ENCODE measurements around the gene ACAT2. TPM values are rescaled to one million over a fixed set of nuclear protein-coding genes. Genes with fewer than 3 reads are reported as not detected.

The ACAT2 gene
- polyA plus RNA-seq, 1 donor from 2014 or later: 143 TPM

DNA sequence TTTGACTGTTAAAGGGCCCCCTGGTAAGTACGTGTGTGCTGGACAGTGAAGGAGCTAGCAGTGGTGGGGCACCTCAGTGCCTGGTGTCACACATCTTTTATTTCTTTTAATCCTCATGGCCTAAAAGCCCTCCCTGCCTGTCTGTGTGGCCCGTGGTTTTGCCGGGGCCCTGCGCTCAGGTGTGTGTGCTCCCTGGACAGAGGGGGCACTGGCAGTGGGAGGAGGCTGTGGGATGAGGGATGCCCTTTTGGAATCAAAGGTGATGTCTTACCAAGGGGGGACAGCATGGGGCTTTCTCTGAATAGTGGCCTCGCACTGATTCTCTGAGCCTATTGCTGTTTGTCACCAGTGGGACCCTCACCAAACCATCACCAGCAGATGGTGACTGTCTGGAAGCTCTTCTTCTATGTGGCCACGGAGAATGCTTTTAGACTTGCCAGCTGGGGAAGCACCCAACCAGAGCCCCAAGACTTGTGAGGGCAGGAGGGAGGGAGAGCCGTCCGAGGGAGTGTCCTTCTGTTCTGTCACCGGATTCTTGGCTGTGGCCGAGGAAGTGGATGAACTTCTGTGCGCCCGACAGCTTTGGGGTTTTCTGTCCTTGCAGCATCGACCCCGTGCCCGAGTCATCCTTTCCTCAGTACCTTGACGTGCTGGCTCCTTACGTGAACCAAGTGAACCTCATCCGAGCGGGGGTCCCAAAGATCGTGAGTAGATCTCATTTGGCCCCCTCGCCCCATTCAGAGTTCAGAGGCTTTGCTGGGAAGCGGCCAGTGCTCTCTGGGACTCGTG is 56.3 kb downstream of the ACAT2 start:
- Histone ChIP-seq H3K27ac (ENCODE audit: low read length) (no peak overlapping the region), H3K9me3 (ENCODE audit: low read length) (no peaks in the 10 kb centered on the region), H3K9me2 (ENCODE audit: insufficient read depth, low read length) (no peaks in the 10 kb centered on the region), H3K36me3 (ENCODE audit: insufficient read depth, low read length) (no peaks in the 10 kb centered on the region), H2AFZ (ENCODE audit: low read depth, low read length) (no peak overlapping the region), H4K20me1 (ENCODE audit: insufficient read depth) (no peaks in the 10 kb centered on the region), H3K9ac (ENCODE audit: low read length) (no peak overlapping the region), H3F3A (ENCODE audit: insufficient read depth, low read length, poor library complexity, severe bottlenecking) (no peaks in the 10 kb centered on the region), H3K79me2 (replicated peaks; ENCODE audit: insufficient read depth, low read length) (no peaks in the 10 kb centered on the region), H3K27me3 (ENCODE audit: insufficient read depth, low read depth, low read length) (no peaks in the 10 kb centered on the region), H3K4me3 (ENCODE audit: low read length) (no peak overlapping the region), H3K4me2 (ENCODE audit: low read length) (no peak overlapping the region)
- TF ChIP-seq RAD21 (conservative IDR thresholded peaks at IDR 0.05) (no peak), TAF1 (IDR thresholded peaks at IDR 0.05; ENCODE audit: low read depth) (no peak)

DNA sequence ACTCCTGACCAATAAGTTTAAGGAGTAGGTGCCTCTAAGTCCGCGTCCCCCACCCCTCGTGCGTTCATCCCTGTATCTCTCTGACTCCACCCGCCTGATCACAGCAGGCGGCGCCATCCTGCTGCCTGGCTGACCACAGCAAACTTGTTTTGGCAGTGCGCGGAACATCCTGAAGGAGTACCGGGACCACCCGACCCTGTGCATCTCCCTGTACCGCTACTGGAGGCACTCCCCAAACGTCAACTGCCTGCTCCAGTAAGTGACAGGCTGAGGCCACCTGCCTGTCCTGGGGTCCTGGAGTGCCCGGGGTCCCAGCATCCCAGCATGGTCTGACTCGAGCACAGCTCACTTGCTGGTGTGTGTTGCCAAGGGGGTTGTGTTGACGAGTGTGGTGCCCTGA is 57.3 kb downstream of the ACAT2 start:
- Histone ChIP-seq H3F3A (ENCODE audit: insufficient read depth, low read length, poor library complexity, severe bottlenecking) (no peaks in the 10 kb centered on the region), H3K4me3 (ENCODE audit: low read length) (no peak overlapping the region)
- TF ChIP-seq, protein P1, sequence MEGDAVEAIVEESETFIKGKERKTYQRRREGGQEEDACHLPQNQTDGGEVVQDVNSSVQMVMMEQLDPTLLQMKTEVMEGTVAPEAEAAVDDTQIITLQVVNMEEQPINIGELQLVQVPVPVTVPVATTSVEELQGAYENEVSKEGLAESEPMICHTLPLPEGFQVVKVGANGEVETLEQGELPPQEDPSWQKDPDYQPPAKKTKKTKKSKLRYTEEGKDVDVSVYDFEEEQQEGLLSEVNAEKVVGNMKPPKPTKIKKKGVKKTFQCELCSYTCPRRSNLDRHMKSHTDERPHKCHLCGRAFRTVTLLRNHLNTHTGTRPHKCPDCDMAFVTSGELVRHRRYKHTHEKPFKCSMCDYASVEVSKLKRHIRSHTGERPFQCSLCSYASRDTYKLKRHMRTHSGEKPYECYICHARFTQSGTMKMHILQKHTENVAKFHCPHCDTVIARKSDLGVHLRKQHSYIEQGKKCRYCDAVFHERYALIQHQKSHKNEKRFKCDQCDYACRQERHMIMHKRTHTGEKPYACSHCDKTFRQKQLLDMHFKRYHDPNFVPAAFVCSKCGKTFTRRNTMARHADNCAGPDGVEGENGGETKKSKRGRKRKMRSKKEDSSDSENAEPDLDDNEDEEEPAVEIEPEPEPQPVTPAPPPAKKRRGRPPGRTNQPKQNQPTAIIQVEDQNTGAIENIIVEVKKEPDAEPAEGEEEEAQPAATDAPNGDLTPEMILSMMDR (IDR thresholded peaks at IDR 0.05; ENCODE audit: poor library complexity, severe bottlenecking): no peak
- TF ChIP-seq SMC3 (conservative IDR thresholded peaks at IDR 0.05; ENCODE audit: poor library complexity): no peak
- no peak for TF ChIP-seq TAF1 (IDR thresholded peaks at IDR 0.05; ENCODE audit: low read depth)

DNA sequence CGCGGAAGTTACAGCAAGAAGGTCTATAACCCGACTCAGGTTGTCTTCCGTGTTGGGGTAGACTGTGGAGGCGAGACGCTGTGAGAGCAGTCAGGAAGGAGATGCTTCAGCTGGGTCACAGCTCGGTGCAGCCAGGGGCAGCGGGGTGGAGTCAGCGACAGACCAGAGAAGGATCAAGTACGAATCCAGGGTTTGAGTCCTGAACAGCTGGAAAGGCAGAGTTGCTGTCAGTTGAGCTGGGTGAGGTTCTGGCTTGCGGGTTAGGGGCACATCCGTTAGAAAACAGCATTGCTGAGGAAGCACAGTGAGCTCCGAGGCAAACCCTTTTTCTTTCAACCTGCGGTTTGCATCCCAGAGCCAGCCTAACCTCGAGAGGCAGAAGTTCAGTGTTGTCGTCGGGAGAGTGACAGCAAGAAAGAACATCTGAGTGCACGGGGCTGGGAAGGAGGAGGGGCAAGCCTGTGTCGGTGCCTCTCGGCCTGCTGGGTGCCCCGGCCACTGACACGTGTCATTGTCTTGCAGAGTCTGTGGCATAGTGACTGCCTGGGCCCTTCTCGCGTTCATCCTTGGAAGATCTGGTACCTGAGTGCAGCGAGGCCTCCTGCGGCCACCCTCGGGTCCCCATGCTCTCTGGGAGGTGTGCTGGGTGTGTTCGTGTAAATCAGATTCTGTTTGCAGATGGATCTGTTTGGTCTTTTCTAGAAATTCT is 58.2 kb downstream of the ACAT2 start:
- Histone ChIP-seq H4K20me1 (ENCODE audit: insufficient read depth) (no peaks in the 10 kb centered on the region), H3K79me2 (replicated peaks; ENCODE audit: insufficient read depth, low read length) (no peaks in the 10 kb centered on the region), H3K27me3 (ENCODE audit: insufficient read depth, low read depth, low read length) (no peaks in the 10 kb centered on the region), H3K4me3 (ENCODE audit: low read length) (no peak overlapping the region), H3K36me3 (ENCODE audit: insufficient read depth, low read length) (no peaks in the 10 kb centered on the region), H3K27ac (ENCODE audit: low read length) (no peak overlapping the region), H3K9ac (ENCODE audit: low read length) (no peak overlapping the region), H3F3A (ENCODE audit: insufficient read depth, low read length, poor library complexity, severe bottlenecking) (no peaks in the 10 kb centered on the region), H2AFZ (ENCODE audit: low read depth, low read length) (no peak overlapping the region), H3K9me2 (ENCODE audit: insufficient read depth, low read length) (no peaks in the 10 kb centered on the region), H3K9me3 (ENCODE audit: low read length) (no peaks in the 10 kb centered on the region), H3K4me2 (ENCODE audit: low read length) (no peak overlapping the region)
- TF ChIP-seq POLR2AphosphoS5 (IDR thresholded peaks at IDR 0.05): no peak
- no peak for TF ChIP-seq MXI1 (conservative IDR thresholded peaks at IDR 0.05; ENCODE audit: poor library complexity, severe bottlenecking)
- TF ChIP-seq EZH2 (IDR thresholded peaks at IDR 0.05; ENCODE audit: borderline replicate concordance, insufficient read depth, low read length, poor library complexity, severe bottlenecking): no peak
- TF ChIP-seq TAF1 (IDR thresholded peaks at IDR 0.05; ENCODE audit: low read depth): no peak
- TF ChIP-seq, protein P2, sequence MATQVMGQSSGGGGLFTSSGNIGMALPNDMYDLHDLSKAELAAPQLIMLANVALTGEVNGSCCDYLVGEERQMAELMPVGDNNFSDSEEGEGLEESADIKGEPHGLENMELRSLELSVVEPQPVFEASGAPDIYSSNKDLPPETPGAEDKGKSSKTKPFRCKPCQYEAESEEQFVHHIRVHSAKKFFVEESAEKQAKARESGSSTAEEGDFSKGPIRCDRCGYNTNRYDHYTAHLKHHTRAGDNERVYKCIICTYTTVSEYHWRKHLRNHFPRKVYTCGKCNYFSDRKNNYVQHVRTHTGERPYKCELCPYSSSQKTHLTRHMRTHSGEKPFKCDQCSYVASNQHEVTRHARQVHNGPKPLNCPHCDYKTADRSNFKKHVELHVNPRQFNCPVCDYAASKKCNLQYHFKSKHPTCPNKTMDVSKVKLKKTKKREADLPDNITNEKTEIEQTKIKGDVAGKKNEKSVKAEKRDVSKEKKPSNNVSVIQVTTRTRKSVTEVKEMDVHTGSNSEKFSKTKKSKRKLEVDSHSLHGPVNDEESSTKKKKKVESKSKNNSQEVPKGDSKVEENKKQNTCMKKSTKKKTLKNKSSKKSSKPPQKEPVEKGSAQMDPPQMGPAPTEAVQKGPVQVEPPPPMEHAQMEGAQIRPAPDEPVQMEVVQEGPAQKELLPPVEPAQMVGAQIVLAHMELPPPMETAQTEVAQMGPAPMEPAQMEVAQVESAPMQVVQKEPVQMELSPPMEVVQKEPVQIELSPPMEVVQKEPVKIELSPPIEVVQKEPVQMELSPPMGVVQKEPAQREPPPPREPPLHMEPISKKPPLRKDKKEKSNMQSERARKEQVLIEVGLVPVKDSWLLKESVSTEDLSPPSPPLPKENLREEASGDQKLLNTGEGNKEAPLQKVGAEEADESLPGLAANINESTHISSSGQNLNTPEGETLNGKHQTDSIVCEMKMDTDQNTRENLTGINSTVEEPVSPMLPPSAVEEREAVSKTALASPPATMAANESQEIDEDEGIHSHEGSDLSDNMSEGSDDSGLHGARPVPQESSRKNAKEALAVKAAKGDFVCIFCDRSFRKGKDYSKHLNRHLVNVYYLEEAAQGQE (IDR thresholded peaks at IDR 0.05; ENCODE audit: borderline replicate concordance): no peak
- no peak for TF ChIP-seq RAD21 (conservative IDR thresholded peaks at IDR 0.05)
- no peak for TF ChIP-seq SMC3 (conservative IDR thresholded peaks at IDR 0.05; ENCODE audit: poor library complexity)
- TF ChIP-seq, protein P1 (IDR thresholded peaks at IDR 0.05; ENCODE audit: poor library complexity, severe bottlenecking): no peak
- TF ChIP-seq EP300 (conservative IDR thresholded peaks at IDR 0.05; ENCODE audit: poor library complexity, severe bottlenecking): no peak

More for the DNA sequence above, 57.3 kb downstream of the ACAT2 start:
- no peak overlapping the region for H3K27ac ChIP-seq (ENCODE audit: low read length)
- no peaks in the 10 kb centered on the region for H3K9me3 ChIP-seq (ENCODE audit: low read length)
- H4K20me1 ChIP-seq (ENCODE audit: insufficient read depth): no peaks in the 10 kb centered on the region
- no peak overlapping the region for H3K4me2 ChIP-seq (ENCODE audit: low read length)
- no peaks in the 10 kb centered on the region for H3K27me3 ChIP-seq (ENCODE audit: insufficient read depth, low read depth, low read length)
- no peaks in the 10 kb centered on the region for H3K36me3 ChIP-seq (ENCODE audit: insufficient read depth, low read length)
- H3K9me2 ChIP-seq (ENCODE audit: insufficient read depth, low read length): no peaks in the 10 kb centered on the region
- H3K79me2 ChIP-seq (replicated peaks; ENCODE audit: insufficient read depth, low read length): no peaks in the 10 kb centered on the region
- H2AFZ ChIP-seq (ENCODE audit: low read depth, low read length): no peak overlapping the region
- H3K9ac ChIP-seq (ENCODE audit: low read length): no peak overlapping the region
